K562 (cell line): ENCODE results near the gene KRTAP1-1. TPM values are rescaled to one million over a fixed set of nuclear protein-coding genes. Genes with fewer than 3 reads are reported as not detected.
A peak's percentile ranks its signal among the peaks of the same experiment; 100 is the strongest.

Source experiments
- ASH1L ChIP-seq: fragments of 450-650 bp; IDR thresholded peaks from 2 replicates; pipeline ENCODE4 v1.6.1; 2018; ENCODE audit warnings: borderline replicate concordance, mild to moderate bottlenecking, low read depth; ENCODE audit not compliant: partially characterized antibody
- CEBPB ChIP-seq: fragments of 450-650 bp; IDR thresholded peaks from 2 replicates; pipeline ENCODE4 v1.6.1; 2016; ENCODE audit warnings: missing genetic modification characterization, missing compliant biosample characterization
- EP400 ChIP-seq: fragments of 450-650 bp; IDR thresholded peaks from 2 replicates; pipeline ENCODE4 v1.6.1; 2017; ENCODE audit warnings: antibody characterized with exemption, mild to moderate bottlenecking, moderate library complexity
- HOXB6 ChIP-seq: fragments of 250-450 bp; sonication (Bioruptor Pico); IDR thresholded peaks from 2 replicates; pipeline ENCODE4 v1.5.1; 2022; ENCODE audit warnings: mild to moderate bottlenecking, borderline replicate concordance
- MAFG ChIP-seq: fragments of 450-650 bp; conservative IDR thresholded peaks from 2 replicates; pipeline ENCODE4 v1.6.1; 2016; ENCODE audit warnings: missing genetic modification characterization, missing compliant biosample characterization
- MYBL2 ChIP-seq, 2 experiments: fragments of 450-650 bp in 1 of 2; sonication (generic) in 1 of 2; formaldehyde crosslinking in 1 of 2; IDR thresholded peaks; 2 replicates each; pipeline versions ENCODE4 v1.6.1 to v1.8.1; 2017 to 2022; ENCODE audit warnings: borderline replicate concordance in 1 of 2, inconsistent platforms in 1 of 2, low read depth in 1 of 2, mild to moderate bottlenecking in 1 of 2, missing genetic modification reagents in 1 of 2, moderate library complexity in 1 of 2
- NFE2 ChIP-seq: IDR thresholded peaks from 2 replicates; pipeline ENCODE4 v1.6.1; 2014; ENCODE audit warnings: antibody characterized with exemption, low read depth
- PHF20 ChIP-seq: fragments of 450-650 bp; IDR thresholded peaks from 2 replicates; pipeline ENCODE4 v1.6.1; 2018; ENCODE audit not compliant: partially characterized antibody
- PYGO2 ChIP-seq: fragments of 450-650 bp; IDR thresholded peaks from 2 replicates; pipeline ENCODE4 v1.6.1; 2016; ENCODE audit warnings: mild to moderate bottlenecking, missing genetic modification characterization, moderate library complexity, missing compliant biosample characterization
- STAG1 ChIP-seq: sonication (generic); formaldehyde crosslinking; IDR thresholded peaks from 2 replicates; pipeline ENCODE4 v1.5.0; 2020; ENCODE audit warnings: missing genetic modification reagents, borderline replicate concordance
- TBL1XR1 ChIP-seq, 2 experiments: IDR thresholded peaks; 2 replicates each; pipeline ENCODE4 v1.6.1; 2012; ENCODE audit warnings: improper control_type of control experiment in 2 of 2, low read length in 2 of 2, mild to moderate bottlenecking in 1 of 2
- TRIM28 ChIP-seq: fragments of 450-650 bp; IDR thresholded peaks from 2 replicates; pipeline ENCODE4 v1.6.1; 2017
- ZNF766 ChIP-seq: fragments of 200-800 bp; sonication (Bioruptor generic); conservative IDR thresholded peaks from 2 replicates; pipeline ENCODE4 v1.6.1; 2016; ENCODE audit warnings: missing genetic modification characterization, missing compliant biosample characterization
- polyA plus RNA-seq, 8 experiments: library from polyadenylated mRNA; depleted of rRNA in 4 of 8; stranded (reverse) in 5 of 8; unstranded in 3 of 8; fragments of >200 nt; fragmentation: Nextera tagmentation in 2 of 8; fragmentation: Illumina TruSeq in 1 of 8; extraction: Ambion mirVana in 2 of 8; extraction: Trizol in 1 of 8; gene quantifications; 2 replicates each; pipeline versions ENCODE4 v1.2.1 to v1.2.3, GENCODE V29; 2011 to 2014; ENCODE audit warnings: inconsistent platforms in 1 of 8, missing spikeins in 1 of 8
- total RNA-seq, 7 experiments: library from RNA; depleted of rRNA in 6 of 7; stranded (reverse); fragments of >200 nt in 6 of 7; fragmentation: Illumina TruSeq in 2 of 7; extraction: Trizol in 2 of 7; gene quantifications; 2 replicates each; pipeline versions ENCODE4 v1.2.1 to v1.2.3, GENCODE V29; 2011 to 2021; ENCODE audit warnings: low replicate concordance in 1 of 7
- TF ChIP-seq, protein P1 (sequence below): fragments of 250-450 bp; sonication (Bioruptor Pico); IDR thresholded peaks from 2 replicates; pipeline ENCODE4 v1.4.0; 2020
- TF ChIP-seq, protein P2 (sequence below): fragments of 450-650 bp; IDR thresholded peaks from 2 replicates; pipeline ENCODE4 v1.6.1; 2016; ENCODE audit warnings: low read depth, mild to moderate bottlenecking, moderate library complexity
- TF ChIP-seq, protein P3 (sequence below): sonication (generic); formaldehyde crosslinking; IDR thresholded peaks from 2 replicates; pipeline ENCODE4 v1.8.0; 2022; ENCODE audit warnings: mild to moderate bottlenecking, missing genetic modification reagents
- TF ChIP-seq, protein P4 (sequence below): fragments of 450-650 bp; IDR thresholded peaks from 2 replicates; pipeline ENCODE4 v1.6.1; 2016; ENCODE audit warnings: antibody characterized with exemption

Gene KRTAP1-1
- total and polyA plus RNA-seq, 9 of the 15 experiments (the other 6 are each of a cell fraction or from before 2014, with no cell fraction given): not detected

DNA sequence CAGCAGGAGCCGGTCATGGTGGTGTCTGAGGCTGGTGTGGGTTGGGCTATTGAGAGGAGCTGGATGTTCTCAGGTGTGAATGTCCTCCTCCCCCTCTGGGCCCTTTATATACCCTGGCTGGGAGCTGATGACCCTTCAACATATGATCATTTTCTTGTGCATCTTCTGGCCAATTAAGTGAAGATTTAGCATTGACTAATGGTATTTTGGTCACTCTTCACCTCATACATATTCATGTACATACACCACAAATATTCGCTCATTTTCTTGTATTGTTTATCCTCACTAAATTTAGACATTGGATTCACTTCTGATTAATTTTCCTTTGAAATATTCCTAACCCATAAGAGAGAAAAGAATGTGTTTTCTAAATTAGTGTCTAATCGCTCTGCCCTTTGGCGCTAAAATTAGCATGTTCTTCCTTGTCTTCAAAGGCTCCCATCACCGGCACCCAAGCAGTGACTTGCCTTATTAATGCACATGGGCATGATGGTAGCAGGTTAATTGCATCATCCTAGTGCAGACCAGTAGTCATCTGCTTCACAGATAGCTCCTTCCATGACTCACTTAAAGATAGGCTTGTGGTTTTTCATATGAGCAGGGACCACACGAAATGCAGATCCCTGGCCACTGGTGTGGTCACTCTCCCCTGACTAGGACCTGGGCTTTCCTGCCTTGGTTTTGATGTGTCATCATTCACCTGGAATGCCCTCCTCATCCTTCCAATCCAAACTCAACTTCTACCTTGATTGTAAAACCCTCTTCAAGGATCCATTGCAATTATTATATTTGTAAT, 24.8 kb upstream of the KRTAP1-1 start, which contains the start of gene KRTAP2-4 (continued):
- TF ChIP-seq, protein P1, sequence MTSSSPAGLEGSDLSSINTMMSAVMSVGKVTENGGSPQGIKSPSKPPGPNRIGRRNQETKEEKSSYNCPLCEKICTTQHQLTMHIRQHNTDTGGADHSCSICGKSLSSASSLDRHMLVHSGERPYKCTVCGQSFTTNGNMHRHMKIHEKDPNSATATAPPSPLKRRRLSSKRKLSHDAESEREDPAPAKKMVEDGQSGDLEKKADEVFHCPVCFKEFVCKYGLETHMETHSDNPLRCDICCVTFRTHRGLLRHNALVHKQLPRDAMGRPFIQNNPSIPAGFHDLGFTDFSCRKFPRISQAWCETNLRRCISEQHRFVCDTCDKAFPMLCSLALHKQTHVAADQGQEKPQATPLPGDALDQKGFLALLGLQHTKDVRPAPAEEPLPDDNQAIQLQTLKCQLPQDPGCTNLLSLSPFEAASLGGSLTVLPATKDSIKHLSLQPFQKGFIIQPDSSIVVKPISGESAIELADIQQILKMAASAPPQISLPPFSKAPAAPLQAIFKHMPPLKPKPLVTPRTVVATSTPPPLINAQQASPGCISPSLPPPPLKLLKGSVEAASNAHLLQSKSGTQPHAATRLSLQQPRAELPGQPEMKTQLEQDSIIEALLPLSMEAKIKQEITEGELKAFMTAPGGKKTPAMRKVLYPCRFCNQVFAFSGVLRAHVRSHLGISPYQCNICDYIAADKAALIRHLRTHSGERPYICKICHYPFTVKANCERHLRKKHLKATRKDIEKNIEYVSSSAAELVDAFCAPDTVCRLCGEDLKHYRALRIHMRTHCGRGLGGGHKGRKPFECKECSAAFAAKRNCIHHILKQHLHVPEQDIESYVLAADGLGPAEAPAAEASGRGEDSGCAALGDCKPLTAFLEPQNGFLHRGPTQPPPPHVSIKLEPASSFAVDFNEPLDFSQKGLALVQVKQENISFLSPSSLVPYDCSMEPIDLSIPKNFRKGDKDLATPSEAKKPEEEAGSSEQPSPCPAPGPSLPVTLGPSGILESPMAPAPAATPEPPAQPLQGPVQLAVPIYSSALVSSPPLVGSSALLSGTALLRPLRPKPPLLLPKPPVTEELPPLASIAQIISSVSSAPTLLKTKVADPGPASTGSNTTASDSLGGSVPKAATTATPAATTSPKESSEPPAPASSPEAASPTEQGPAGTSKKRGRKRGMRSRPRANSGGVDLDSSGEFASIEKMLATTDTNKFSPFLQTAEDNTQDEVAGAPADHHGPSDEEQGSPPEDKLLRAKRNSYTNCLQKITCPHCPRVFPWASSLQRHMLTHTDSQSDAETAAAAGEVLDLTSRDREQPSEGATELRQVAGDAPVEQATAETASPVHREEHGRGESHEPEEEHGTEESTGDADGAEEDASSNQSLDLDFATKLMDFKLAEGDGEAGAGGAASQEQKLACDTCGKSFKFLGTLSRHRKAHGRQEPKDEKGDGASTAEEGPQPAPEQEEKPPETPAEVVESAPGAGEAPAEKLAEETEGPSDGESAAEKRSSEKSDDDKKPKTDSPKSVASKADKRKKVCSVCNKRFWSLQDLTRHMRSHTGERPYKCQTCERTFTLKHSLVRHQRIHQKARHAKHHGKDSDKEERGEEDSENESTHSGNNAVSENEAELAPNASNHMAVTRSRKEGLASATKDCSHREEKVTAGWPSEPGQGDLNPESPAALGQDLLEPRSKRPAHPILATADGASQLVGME (CRISPR knock-in tag): peak; percentile 91
- TF ChIP-seq NFE2 (peak; percentile 77), PHF20 (no peak), CEBPB (peak; percentile 91), MYBL2 (IDR thresholded peaks at IDR 0.05; ENCODE audit: low read depth) (no peak), MYBL2 (CRISPR knock-in tag; IDR thresholded peaks at IDR 0.05; ENCODE audit: borderline replicate concordance) (no peak), ASH1L (no peak), STAG1 (CRISPR knock-in tag) (no peak), HOXB6 (CRISPR knock-in tag) (no peak), ZNF766 (CRISPR knock-in tag) (peak; percentile 74; the same call in 1 of the 2 replicates), PYGO2 (no peak), EP400 (peak; percentile 49; the same call in 1 of the 2 replicates), TRIM28 (no peak), MAFG (tag) (peak; percentile 75), TBL1XR1 (IDR thresholded peaks at IDR 0.05; ENCODE audit: low read length in 2 of 2) (no peak)
- TF ChIP-seq, protein P2, sequence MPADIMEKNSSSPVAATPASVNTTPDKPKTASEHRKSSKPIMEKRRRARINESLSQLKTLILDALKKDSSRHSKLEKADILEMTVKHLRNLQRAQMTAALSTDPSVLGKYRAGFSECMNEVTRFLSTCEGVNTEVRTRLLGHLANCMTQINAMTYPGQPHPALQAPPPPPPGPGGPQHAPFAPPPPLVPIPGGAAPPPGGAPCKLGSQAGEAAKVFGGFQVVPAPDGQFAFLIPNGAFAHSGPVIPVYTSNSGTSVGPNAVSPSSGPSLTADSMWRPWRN: 0 out of 2 replicates have a peak, but pooled peaks have one; percentile 55
- TF ChIP-seq, protein P3, sequence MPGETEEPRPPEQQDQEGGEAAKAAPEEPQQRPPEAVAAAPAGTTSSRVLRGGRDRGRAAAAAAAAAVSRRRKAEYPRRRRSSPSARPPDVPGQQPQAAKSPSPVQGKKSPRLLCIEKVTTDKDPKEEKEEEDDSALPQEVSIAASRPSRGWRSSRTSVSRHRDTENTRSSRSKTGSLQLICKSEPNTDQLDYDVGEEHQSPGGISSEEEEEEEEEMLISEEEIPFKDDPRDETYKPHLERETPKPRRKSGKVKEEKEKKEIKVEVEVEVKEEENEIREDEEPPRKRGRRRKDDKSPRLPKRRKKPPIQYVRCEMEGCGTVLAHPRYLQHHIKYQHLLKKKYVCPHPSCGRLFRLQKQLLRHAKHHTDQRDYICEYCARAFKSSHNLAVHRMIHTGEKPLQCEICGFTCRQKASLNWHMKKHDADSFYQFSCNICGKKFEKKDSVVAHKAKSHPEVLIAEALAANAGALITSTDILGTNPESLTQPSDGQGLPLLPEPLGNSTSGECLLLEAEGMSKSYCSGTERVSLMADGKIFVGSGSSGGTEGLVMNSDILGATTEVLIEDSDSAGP (CRISPR knock-in tag): no peak
- TF ChIP-seq, protein P4, sequence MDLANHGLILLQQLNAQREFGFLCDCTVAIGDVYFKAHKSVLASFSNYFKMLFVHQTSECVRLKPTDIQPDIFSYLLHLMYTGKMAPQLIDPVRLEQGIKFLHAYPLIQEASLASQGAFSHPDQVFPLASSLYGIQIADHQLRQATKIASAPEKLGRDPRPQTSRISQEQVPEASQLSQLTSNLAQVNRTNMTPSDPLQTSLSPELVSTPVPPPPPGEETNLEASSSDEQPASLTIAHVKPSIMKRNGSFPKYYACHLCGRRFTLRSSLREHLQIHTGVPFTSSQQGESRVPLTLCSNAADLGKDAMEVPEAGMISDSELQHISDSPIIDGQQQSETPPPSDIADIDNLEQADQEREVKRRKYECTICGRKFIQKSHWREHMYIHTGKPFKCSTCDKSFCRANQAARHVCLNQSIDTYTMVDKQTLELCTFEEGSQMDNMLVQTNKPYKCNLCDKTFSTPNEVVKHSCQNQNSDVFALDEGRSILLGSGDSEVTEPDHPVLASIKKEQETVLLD: no peak
